HepG2 (cell line): ENCODE results near the gene ANKZF1. TPM values are rescaled to one million over a fixed set of nuclear protein-coding genes. Genes with fewer than 3 reads are reported as not detected.

Experiments used
- ATAC-seq: fragments of 200-7000 bp; cut with Tn5 transposase; 3 replicates; pipeline ENCODE4 v1.9.1; 2020; ENCODE audit warnings: mild to moderate bottlenecking, moderate library complexity
- BruUV-seq: library from RNA; stranded (reverse); fragments of 400-500 nt; replicated peaks from 2 replicates; lab custom pipeline; 2021; lab: Mats Ljungman, UMichigan
- CTCF ChIA-PET: fragments of 300-600 bp; formaldehyde crosslinking; extraction: SDS; loops from one replicate; lab custom pipeline; 2021; ENCODE audit warnings: low total read pairs, inconsistent platforms, low intra/inter-chr PET ratio; lab: Yijun Ruan, JAX
- POLR2A ChIA-PET: fragments of 350-600 bp; sonication (Branson Sonifier 250); formaldehyde crosslinking; loops from one replicate; lab custom pipeline; 2020; ENCODE audit warnings: antibody characterized with exemption, inconsistent platforms; lab: Yijun Ruan, JAX
- DNase-seq: peaks from one replicate; pipeline ENCODE4 v3.0.0-alpha.2; 2015; ENCODE audit warnings: low spot score
- FAIRE-seq: peaks from 3 replicates; lab custom pipeline; 2011; peaks lifted over from hg19 to GRCh38; lab: Jason Lieb, UNC
- H2AFZ ChIP-seq: one replicate; pipeline ENCODE4 v1.6.1; 2011; ENCODE audit warnings: low read length, inconsistent platforms
- H3K27ac ChIP-seq: fragments of 300-600 bp; 3 replicates; pipeline ENCODE4 v1.8.0; 2011; ENCODE audit warnings: mixed run types, mild to moderate bottlenecking, mixed read lengths, low read length, inconsistent platforms; ENCODE audit not compliant: insufficient read depth; ENCODE audit errors: extremely low read length
- H3K27me3 ChIP-seq, 2 experiments: fragments of 200-600 bp in 1 of 2; 2 replicates in 1 of 2; 3 replicates in 1 of 2; pipeline versions ENCODE4 v1.6.0 to v1.8.0; 2011; ENCODE audit warnings: low read length in 2 of 2, mild to moderate bottlenecking in 2 of 2, moderate library complexity in 2 of 2, inconsistent platforms in 1 of 2; ENCODE audit not compliant: insufficient read depth in 2 of 2, control insufficient read depth in 1 of 2
- H3K36me3 ChIP-seq, 2 experiments: fragments of 200-600 bp in 1 of 2; replicated peaks in 1 of 2; 2 replicates in 1 of 2; 3 replicates in 1 of 2; pipeline versions ENCODE4 v1.5.1 to v1.8.0; 2011; ENCODE audit warnings: low read length in 2 of 2, inconsistent platforms in 1 of 2; ENCODE audit not compliant: insufficient read depth in 2 of 2, control insufficient read depth in 1 of 2
- H3K4me1 ChIP-seq: 2 replicates; pipeline ENCODE4 v1.5.1; 2012; ENCODE audit warnings: low read length, inconsistent platforms; ENCODE audit not compliant: insufficient read depth
- H3K4me2 ChIP-seq: 2 replicates; pipeline ENCODE4 v1.6.0; 2011; ENCODE audit warnings: low read depth, low read length, inconsistent platforms
- H3K4me3 ChIP-seq, 3 experiments: fragments of 200-600 bp in 1 of 3; sonication (generic), shearing (Covaris generic) in 1 of 3; replicated peaks in 1 of 3; 2 replicates each; pipeline ENCODE4 v1.5.1; 2011 to 2016; ENCODE audit warnings: low read length in 3 of 3, inconsistent platforms in 2 of 3, low read depth in 2 of 3, mild to moderate bottlenecking in 2 of 3, control low read depth in 1 of 3, mixed read lengths in 1 of 3; ENCODE audit not compliant: insufficient read depth in 1 of 3
- H3K79me2 ChIP-seq: one replicate; pipeline ENCODE4 v1.6.1; 2011; ENCODE audit warnings: low read length, inconsistent platforms; ENCODE audit not compliant: insufficient read depth
- H3K9ac ChIP-seq: 2 replicates; pipeline ENCODE4 v1.6.0; 2011; ENCODE audit warnings: mild to moderate bottlenecking, low read depth, low read length, inconsistent platforms; ENCODE audit not compliant: insufficient read depth
- H3K9me3 ChIP-seq: 2 replicates; pipeline ENCODE4 v1.5.1; 2012; ENCODE audit warnings: mild to moderate bottlenecking, low read length
- H4K20me1 ChIP-seq: 2 replicates; pipeline ENCODE4 v1.6.0; 2011; ENCODE audit warnings: inconsistent platforms, mild to moderate bottlenecking, low read length, moderate library complexity; ENCODE audit not compliant: insufficient read depth
- AGO2 ChIP-seq: fragments of 200-400 bp; formaldehyde crosslinking; optimal IDR thresholded peaks from 2 replicates; pipeline ENCODE3; 2017; ENCODE audit warnings: mild to moderate bottlenecking, low read depth, low read length, moderate library complexity
- FLYWCH1 ChIP-seq: sonication (generic); formaldehyde crosslinking; IDR thresholded peaks from 2 replicates; pipeline ENCODE4 v1.8.1; 2023; ENCODE audit warnings: mild to moderate bottlenecking, missing genetic modification reagents
- GATA4 ChIP-seq: sonication (generic); IDR thresholded peaks from 2 replicates; pipeline ENCODE4 v1.6.1; 2016; ENCODE audit warnings: antibody characterized with exemption, low read depth, borderline replicate concordance
- MTA1 ChIP-seq: sonication (generic); formaldehyde crosslinking; IDR thresholded peaks from 2 replicates; pipeline ENCODE4 v1.4.0; 2020; ENCODE audit warnings: missing genetic modification reagents, mild to moderate bottlenecking, borderline replicate concordance
- MYNN ChIP-seq: sonication (generic); formaldehyde crosslinking; IDR thresholded peaks from 2 replicates; pipeline ENCODE4 v1.4.0; 2020; ENCODE audit warnings: mild to moderate bottlenecking, low read depth, missing genetic modification reagents
- POLR2G ChIP-seq: fragments of 200-400 bp; formaldehyde crosslinking; IDR thresholded peaks from 2 replicates; pipeline ENCODE4 v1.6.1; 2018; ENCODE audit warnings: mild to moderate bottlenecking, low read depth, low read length, moderate library complexity
- RBFOX2 ChIP-seq: fragments of 200-400 bp; formaldehyde crosslinking; IDR thresholded peaks from 2 replicates; pipeline ENCODE4 v1.6.1; 2017; ENCODE audit warnings: low read depth, mild to moderate bottlenecking, low read length
- ZNF839 ChIP-seq: sonication (generic); formaldehyde crosslinking; IDR thresholded peaks from 2 replicates; pipeline ENCODE4 v1.4.0; 2020; ENCODE audit warnings: missing genetic modification reagents, mild to moderate bottlenecking, borderline replicate concordance
- WGBS: methylation state at CpG from one replicate; pipeline ENCODE4 v1.1.6; 2017; ENCODE audit warnings: low lambda C conversion rate; 5-methylcytosine and 5-hydroxymethylcytosine counted together
- in situ Hi-C: cut with HindIII; loops from 2 replicates; pipeline ENCODE4 v1.10.0; 2017; ENCODE audit warnings: low pct_unique_long_range_greater_than_20kb; ENCODE audit not compliant: extremely low pct_ligation_motif_present
- intact Hi-C: fragments of 100-400 bp; cut with micrococcal nuclease; formaldehyde crosslinking; loops from one replicate; pipeline ENCODE4 v1.10.0; 2022; ENCODE audit not compliant: unreplicated experiment
- polyA plus RNA-seq, 8 experiments: library from polyadenylated mRNA; depleted of rRNA in 3 of 8; stranded (reverse) in 7 of 8; unstranded in 1 of 8; fragments of >200 nt; fragmentation: Illumina TruSeq in 4 of 8; extraction: Trizol in 4 of 8; gene quantifications; 2 replicates each; pipeline versions ENCODE4 v1.2.1 to v1.2.3, GENCODE V29; 2011 to 2016; ENCODE audit warnings: low read depth in 4 of 8, missing spikeins in 1 of 8, mixed read lengths in 1 of 8; ENCODE audit not compliant: insufficient read depth in 1 of 8
- total RNA-seq, 5 experiments: library from RNA; depleted of rRNA; stranded (reverse); fragments of >200 nt; fragmentation: Illumina TruSeq; extraction: Trizol; gene quantifications; 2 replicates each; pipeline ENCODE4 v1.2.3, GENCODE V29; 2016; ENCODE audit warnings: low read depth in 1 of 5
- TF ChIP-seq, protein P1 (sequence below): sonication (generic); formaldehyde crosslinking; IDR thresholded peaks from 2 replicates; pipeline ENCODE4 v1.9.0; 2022; ENCODE audit warnings: missing genetic modification reagents, mild to moderate bottlenecking, borderline replicate concordance
- TF ChIP-seq, protein P2 (sequence below): sonication (generic); formaldehyde crosslinking; IDR thresholded peaks from 2 replicates; pipeline ENCODE4 v1.5.1; 2020; ENCODE audit warnings: mild to moderate bottlenecking, missing genetic modification reagents, moderate library complexity

Gene ANKZF1
- total and polyA plus RNA-seq, 2 of the 13 experiments (the other 11 are each of a cell fraction or from before 2014, with no cell fraction given), result 25.3 to 128 TPM

DNA sequence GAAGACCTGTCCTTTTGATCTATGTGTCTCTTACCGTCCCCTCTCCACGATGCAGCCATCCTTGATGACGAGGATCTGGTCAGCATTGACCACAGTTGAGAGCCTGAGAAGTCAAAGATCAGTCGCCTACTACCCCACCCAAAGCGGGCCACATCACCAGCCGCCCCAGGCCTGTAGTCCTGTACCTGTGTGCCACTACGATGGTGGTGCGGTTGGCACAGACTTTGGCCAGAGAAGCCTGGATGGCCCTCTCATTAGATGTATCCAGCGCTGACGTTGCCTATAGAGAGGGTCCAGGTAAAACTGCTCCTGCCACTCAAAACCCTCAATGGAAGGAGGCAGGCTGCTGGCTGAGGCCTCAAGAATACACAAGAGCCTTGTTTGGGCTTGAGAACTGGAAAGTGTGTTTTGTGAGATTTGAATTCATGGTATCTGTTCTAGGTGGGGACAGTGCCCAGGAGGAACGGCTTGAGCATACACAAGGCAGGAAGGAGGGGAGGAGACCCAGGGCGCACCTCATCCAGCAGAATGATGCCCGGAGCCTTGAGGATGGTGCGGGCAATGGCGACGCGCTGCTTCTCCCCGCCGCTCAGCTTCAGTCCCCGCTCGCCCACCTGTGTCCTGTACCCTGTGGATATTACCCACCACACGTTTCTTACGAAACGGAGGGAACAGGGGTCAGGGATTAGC, 19.3 kb upstream of the ANKZF1 start:
- Histone ChIP-seq H3K27me3 (no peaks in the 10 kb centered on the region; a peak in 1 of 5 replicates), H3K9ac (no peak overlapping the region), H3K4me1 (peaks cover 69% of the 10 kb centered on the region), H3K36me3 (peaks cover 33 to 55% of the 10 kb centered on the region in 2 experiments), H4K20me1 (no peaks in the 10 kb centered on the region), H2AFZ (no peak overlapping the region), H3K4me2 (no peak overlapping the region), H3K9me3 (no peaks in the 10 kb centered on the region), H3K4me3 (no peak overlapping the region), H3K79me2 (peaks cover 6% of the 10 kb centered on the region), H3K27ac (peak overlapping the region; percentile 95)
- no peak for ATAC-seq
- CTCF ChIA-PET, result interaction anchor here (2.2 to 2.5 kb wide), 2 partner anchors 39 to 51 kb away, joined by 17 to 28 read pairs; partner anchors contain the start of gene NHEJ1
- no peak for FAIRE-seq
- WGBS, result 97% methylated on average over 24 of the region's 24 CpGs
- no peak for DNase-seq
- no TSS peak for BruUV-seq
- POLR2A ChIA-PET, result interaction anchor here (1.6 to 5.6 kb wide), 7 partner anchors 7 to 37 kb away, joined by 5 to 227 read pairs (median 20); partner anchors contain the start of genes ABCB6, ANKZF1, ATG9A and CNPPD1
- TF ChIP-seq MYNN (CRISPR knock-in tag), result no peak
- TF ChIP-seq, protein P1, sequence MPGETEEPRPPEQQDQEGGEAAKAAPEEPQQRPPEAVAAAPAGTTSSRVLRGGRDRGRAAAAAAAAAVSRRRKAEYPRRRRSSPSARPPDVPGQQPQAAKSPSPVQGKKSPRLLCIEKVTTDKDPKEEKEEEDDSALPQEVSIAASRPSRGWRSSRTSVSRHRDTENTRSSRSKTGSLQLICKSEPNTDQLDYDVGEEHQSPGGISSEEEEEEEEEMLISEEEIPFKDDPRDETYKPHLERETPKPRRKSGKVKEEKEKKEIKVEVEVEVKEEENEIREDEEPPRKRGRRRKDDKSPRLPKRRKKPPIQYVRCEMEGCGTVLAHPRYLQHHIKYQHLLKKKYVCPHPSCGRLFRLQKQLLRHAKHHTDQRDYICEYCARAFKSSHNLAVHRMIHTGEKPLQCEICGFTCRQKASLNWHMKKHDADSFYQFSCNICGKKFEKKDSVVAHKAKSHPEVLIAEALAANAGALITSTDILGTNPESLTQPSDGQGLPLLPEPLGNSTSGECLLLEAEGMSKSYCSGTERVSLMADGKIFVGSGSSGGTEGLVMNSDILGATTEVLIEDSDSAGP (CRISPR knock-in tag), result 0 out of 2 replicates have a peak, but pooled peaks have one; percentile 15
- TF ChIP-seq ZNF839, result 0 out of 2 replicates have a peak, but pooled peaks have one; percentile 28
- TF ChIP-seq FLYWCH1 (CRISPR knock-in tag), result no peak
- TF ChIP-seq MTA1, result peak; percentile 49; the same call in 1 of the 2 replicates
- TF ChIP-seq, protein P2, sequence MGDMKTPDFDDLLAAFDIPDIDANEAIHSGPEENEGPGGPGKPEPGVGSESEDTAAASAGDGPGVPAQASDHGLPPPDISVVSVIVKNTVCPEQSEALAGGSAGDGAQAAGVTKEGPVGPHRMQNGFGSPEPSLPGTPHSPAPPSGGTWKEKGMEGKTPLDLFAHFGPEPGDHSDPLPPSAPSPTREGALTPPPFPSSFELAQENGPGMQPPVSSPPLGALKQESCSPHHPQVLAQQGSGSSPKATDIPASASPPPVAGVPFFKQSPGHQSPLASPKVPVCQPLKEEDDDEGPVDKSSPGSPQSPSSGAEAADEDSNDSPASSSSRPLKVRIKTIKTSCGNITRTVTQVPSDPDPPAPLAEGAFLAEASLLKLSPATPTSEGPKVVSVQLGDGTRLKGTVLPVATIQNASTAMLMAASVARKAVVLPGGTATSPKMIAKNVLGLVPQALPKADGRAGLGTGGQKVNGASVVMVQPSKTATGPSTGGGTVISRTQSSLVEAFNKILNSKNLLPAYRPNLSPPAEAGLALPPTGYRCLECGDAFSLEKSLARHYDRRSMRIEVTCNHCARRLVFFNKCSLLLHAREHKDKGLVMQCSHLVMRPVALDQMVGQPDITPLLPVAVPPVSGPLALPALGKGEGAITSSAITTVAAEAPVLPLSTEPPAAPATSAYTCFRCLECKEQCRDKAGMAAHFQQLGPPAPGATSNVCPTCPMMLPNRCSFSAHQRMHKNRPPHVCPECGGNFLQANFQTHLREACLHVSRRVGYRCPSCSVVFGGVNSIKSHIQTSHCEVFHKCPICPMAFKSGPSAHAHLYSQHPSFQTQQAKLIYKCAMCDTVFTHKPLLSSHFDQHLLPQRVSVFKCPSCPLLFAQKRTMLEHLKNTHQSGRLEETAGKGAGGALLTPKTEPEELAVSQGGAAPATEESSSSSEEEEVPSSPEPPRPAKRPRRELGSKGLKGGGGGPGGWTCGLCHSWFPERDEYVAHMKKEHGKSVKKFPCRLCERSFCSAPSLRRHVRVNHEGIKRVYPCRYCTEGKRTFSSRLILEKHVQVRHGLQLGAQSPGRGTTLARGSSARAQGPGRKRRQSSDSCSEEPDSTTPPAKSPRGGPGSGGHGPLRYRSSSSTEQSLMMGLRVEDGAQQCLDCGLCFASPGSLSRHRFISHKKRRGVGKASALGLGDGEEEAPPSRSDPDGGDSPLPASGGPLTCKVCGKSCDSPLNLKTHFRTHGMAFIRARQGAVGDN (CRISPR knock-in tag), result peak; percentile 37; the same call in 1 of the 2 replicates
- TF ChIP-seq AGO2, result peak; percentile 67
- peak; percentile 58 for TF ChIP-seq POLR2G
- TF ChIP-seq RBFOX2, result peak; percentile 57; the same call in 1 of the 2 replicates
- TF ChIP-seq GATA4, result no peak
- intact Hi-C loops (no loop called here), in situ Hi-C loops (no loop called here)
